Measurements from ENCODE around the gene LGALS16.
"Not testable (repeated sequence)": the region's sequence is repeated elsewhere in the genome, so short reads cannot be mapped to it uniquely, and the experiment has no call there.

LGALS16 gene

DNA sequence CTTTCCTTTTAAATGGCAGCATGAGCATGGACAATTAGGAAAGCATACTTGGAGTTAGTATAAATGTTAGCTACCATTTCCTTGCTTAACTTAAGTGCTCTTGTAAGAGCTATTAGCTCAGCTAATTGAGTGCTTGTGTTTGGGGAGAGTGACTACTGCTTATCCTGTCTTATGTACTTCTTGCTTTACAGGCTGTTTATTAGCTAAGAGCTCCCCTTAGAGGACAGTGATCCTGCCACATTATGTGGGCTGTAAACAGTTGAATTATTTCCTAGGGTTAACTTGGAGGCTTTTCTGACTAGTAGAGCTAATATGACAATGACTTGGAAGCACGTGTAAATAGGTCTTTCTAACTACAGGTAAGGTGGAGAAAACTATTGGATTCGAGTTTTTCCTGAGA lies 28.1 kb upstream of the LGALS16 start:
- not testable (repeated sequence) for H3K79me2 ChIP-seq (ENCODE audit: insufficient read depth, low read length); H4K20me1 ChIP-seq (ENCODE audit: insufficient read depth, low read length); H2AFZ ChIP-seq (ENCODE audit: low read length); H3K27me3 ChIP-seq (ENCODE audit: insufficient read depth, low read length); H3K4me2 ChIP-seq (ENCODE audit: low read length); H3K9me3 ChIP-seq (ENCODE audit: low read length); H3K9ac ChIP-seq (ENCODE audit: low read length); H3K27ac ChIP-seq (ENCODE audit: low read depth, low read length, poor library complexity, severe bottlenecking); H3K36me3 ChIP-seq (ENCODE audit: insufficient read depth, low read length); H3K4me1 ChIP-seq (ENCODE audit: insufficient read depth, low read length, severe bottlenecking); H3F3A ChIP-seq (ENCODE audit: insufficient read depth, low read length); H3K9me2 ChIP-seq (ENCODE audit: low read depth, low read length); H3K4me3 ChIP-seq (ENCODE audit: low read depth, low read length, poor library complexity, severe bottlenecking)
- TF ChIP-seq, protein P1, sequence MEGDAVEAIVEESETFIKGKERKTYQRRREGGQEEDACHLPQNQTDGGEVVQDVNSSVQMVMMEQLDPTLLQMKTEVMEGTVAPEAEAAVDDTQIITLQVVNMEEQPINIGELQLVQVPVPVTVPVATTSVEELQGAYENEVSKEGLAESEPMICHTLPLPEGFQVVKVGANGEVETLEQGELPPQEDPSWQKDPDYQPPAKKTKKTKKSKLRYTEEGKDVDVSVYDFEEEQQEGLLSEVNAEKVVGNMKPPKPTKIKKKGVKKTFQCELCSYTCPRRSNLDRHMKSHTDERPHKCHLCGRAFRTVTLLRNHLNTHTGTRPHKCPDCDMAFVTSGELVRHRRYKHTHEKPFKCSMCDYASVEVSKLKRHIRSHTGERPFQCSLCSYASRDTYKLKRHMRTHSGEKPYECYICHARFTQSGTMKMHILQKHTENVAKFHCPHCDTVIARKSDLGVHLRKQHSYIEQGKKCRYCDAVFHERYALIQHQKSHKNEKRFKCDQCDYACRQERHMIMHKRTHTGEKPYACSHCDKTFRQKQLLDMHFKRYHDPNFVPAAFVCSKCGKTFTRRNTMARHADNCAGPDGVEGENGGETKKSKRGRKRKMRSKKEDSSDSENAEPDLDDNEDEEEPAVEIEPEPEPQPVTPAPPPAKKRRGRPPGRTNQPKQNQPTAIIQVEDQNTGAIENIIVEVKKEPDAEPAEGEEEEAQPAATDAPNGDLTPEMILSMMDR (IDR thresholded peaks at IDR 0.05; ENCODE audit: low read length) = peak; percentile 15; the same call in 1 of the 2 replicates

DNA sequence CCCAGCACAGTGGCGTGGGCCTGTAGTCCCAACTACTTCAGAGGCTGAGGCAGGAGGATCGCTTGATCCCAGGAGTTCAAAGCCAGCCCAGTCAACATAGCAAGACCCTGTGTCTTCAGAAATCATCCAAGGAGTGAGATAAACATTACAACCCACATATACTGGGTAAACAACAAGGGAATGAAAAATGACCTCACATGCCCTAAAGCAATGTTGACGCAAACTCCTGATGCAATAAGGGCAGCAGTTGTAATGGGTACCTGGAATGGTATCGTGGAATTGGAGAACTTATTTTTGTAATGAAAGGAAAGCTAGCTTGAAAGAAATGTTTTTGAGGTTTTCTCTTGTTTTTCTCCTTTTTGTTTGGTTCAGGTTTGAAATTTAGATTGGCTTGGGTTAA lies 24.5 kb upstream of the LGALS16 start:
- Histone ChIP-seq H3K9me3 (ENCODE audit: low read length) (no peaks in the 10 kb centered on the region), H3K4me3 (ENCODE audit: low read depth, low read length, poor library complexity, severe bottlenecking) (no peak overlapping the region), H3K9ac (ENCODE audit: low read length) (no peak overlapping the region), H3K4me1 (ENCODE audit: insufficient read depth, low read length, severe bottlenecking) (no peaks in the 10 kb centered on the region), H3K9me2 (ENCODE audit: low read depth, low read length) (no peaks in the 10 kb centered on the region), H4K20me1 (ENCODE audit: insufficient read depth, low read length) (no peaks in the 10 kb centered on the region), H3K4me2 (ENCODE audit: low read length) (no peak overlapping the region), H3F3A (ENCODE audit: insufficient read depth, low read length) (no peaks in the 10 kb centered on the region), H2AFZ (ENCODE audit: low read length) (no peak overlapping the region), H3K27ac (ENCODE audit: low read depth, low read length, poor library complexity, severe bottlenecking) (no peak overlapping the region), H3K36me3 (ENCODE audit: insufficient read depth, low read length) (no peaks in the 10 kb centered on the region), H3K79me2 (ENCODE audit: insufficient read depth, low read length) (no peaks in the 10 kb centered on the region), H3K27me3 (ENCODE audit: insufficient read depth, low read length) (no peaks in the 10 kb centered on the region)
- TF ChIP-seq EZH2 (IDR thresholded peaks at IDR 0.05; ENCODE audit: borderline replicate concordance, low read length) = no peak
- TF ChIP-seq, protein P1 (IDR thresholded peaks at IDR 0.05; ENCODE audit: low read length) = no peak

DNA sequence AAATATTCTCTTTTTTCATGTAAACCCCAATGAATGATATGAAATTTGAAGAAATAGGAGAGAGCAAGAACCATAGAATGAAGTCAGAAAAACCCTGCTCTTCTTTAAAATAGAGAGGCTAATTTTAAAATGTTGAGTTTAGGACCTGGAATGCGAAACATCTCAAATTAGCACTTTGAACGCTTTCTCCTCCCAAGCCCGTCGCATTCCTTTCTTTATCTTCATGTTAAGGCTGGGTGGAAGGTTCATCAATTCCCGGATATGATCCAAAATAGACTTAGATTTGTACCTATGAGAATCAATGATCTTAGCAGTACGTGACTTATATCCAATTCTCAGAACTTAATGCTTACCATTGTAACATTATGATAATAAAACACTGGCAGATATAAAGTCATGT lies 24.1 kb upstream of the LGALS16 start:
- Histone ChIP-seq H2AFZ (ENCODE audit: low read length) (no peak overlapping the region), H3K27ac (ENCODE audit: low read depth, low read length, poor library complexity, severe bottlenecking) (no peak overlapping the region), H3K9me3 (ENCODE audit: low read length) (no peaks in the 10 kb centered on the region), H3F3A (ENCODE audit: insufficient read depth, low read length) (no peaks in the 10 kb centered on the region), H3K79me2 (ENCODE audit: insufficient read depth, low read length) (no peaks in the 10 kb centered on the region), H4K20me1 (ENCODE audit: insufficient read depth, low read length) (no peaks in the 10 kb centered on the region), H3K9ac (ENCODE audit: low read length) (no peak overlapping the region), H3K27me3 (ENCODE audit: insufficient read depth, low read length) (no peaks in the 10 kb centered on the region), H3K4me1 (ENCODE audit: insufficient read depth, low read length, severe bottlenecking) (no peaks in the 10 kb centered on the region), H3K4me3 (ENCODE audit: low read depth, low read length, poor library complexity, severe bottlenecking) (no peak overlapping the region), H3K4me2 (ENCODE audit: low read length) (no peak overlapping the region), H3K36me3 (ENCODE audit: insufficient read depth, low read length) (no peaks in the 10 kb centered on the region), H3K9me2 (ENCODE audit: low read depth, low read length) (no peaks in the 10 kb centered on the region)
- TF ChIP-seq, protein P1 (IDR thresholded peaks at IDR 0.05; ENCODE audit: low read length) = no peak
- no peak for TF ChIP-seq EZH2 (IDR thresholded peaks at IDR 0.05; ENCODE audit: borderline replicate concordance, low read length)

Data from OCI-LY1 (cell line).